VCaP (cell line): Measurements from ENCODE around the gene B3GNT8.

ENCODE experiments used
- H3K27ac ChIP-seq: fragments of 450-650 bp; 2 replicates; pipeline ENCODE4 v1.5.1; 2017
- CTCF ChIP-seq: fragments of 450-650 bp; conservative IDR thresholded peaks from 2 replicates; pipeline ENCODE4 v1.5.1; 2017; ENCODE audit warnings: mild to moderate bottlenecking, moderate library complexity

Gene B3GNT8

GRCh38 chr19:41452584-41453275 is 25.6 kb upstream of the B3GNT8 start:
- TF ChIP-seq CTCF: no peak
- no peak overlapping the region for H3K27ac ChIP-seq

DNA sequence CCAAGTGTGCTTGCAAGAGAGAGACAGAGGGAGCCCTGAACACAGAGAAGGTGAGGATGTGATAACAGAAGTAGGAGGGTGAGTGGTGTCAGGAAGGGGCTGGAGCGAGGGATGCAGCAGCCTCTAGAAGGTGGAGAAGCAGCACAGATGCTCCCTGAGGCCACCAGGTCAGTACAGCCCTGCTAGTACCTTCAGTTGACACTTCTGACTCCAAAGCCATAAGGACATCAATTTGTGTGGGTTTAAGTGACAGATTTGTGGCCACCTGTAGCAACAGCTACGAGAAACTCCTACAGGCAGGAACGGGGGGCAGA is 22.6 kb upstream of the B3GNT8 start:
- H3K27ac ChIP-seq: no peak overlapping the region; the same call in 1 of the 2 replicates
- TF ChIP-seq CTCF: no peak

- no peak overlapping the region; the same call in 1 of the 2 replicates for H3K27ac ChIP-seq
These were observed 22.1 kb upstream of the B3GNT8 start for GRCh38 chr19:41449079-41449864.

GRCh38 chr19:41447732-41448332 is 20.7 kb upstream of the B3GNT8 start:
- no peak for TF ChIP-seq CTCF
- no peak overlapping the region for H3K27ac ChIP-seq

More at GRCh38 chr19:41449079-41449864, 22.1 kb upstream of the B3GNT8 start:
- peak; percentile 99 for TF ChIP-seq CTCF

- no peak for TF ChIP-seq CTCF
- H3K27ac ChIP-seq: no peak overlapping the region
These were observed 18.4 kb upstream of the B3GNT8 start for GRCh38 chr19:41445575-41445974.

DNA sequence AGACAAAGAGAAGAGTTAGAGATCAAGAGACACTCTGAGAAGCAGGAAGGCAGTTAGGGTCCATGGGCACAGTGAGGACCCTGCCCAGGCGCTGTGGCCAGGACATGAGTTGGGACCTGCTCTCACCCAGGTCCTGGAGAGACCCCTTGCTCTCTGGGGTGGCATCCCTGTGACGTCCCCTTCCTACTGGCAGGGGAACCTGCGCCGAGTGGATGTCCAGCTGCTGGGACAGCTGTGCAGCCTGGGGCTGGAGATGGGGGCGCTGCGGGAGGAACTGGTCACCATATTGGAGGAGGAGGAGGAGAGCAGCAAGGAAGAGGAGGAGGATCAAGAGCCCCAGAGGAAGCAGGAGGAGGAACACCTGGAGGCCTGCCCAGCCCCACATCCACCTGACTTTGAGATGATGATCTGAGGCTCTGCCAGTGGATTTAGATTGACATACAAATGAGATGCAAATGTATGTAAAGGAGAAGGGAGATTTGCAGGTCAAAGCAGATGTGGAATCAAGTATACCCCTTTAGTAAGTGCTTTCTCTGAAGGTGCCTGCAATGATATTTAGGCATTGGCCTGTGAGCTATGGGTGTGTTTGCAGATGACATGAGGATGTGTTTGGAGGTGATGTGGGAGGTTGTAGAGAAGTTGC is 16.8 kb upstream of the B3GNT8 start:
- H3K27ac ChIP-seq: no peak overlapping the region
- no peak for TF ChIP-seq CTCF
